ENCODE data around the gene MPHOSPH8. TPM values are rescaled to one million over a fixed set of nuclear protein-coding genes. Genes with fewer than 3 reads are reported as not detected.

MPHOSPH8 gene
- total RNA-seq, 4 donors from 2014 or later: 25.8 to 62.7 (median 48.6) TPM

DNA sequence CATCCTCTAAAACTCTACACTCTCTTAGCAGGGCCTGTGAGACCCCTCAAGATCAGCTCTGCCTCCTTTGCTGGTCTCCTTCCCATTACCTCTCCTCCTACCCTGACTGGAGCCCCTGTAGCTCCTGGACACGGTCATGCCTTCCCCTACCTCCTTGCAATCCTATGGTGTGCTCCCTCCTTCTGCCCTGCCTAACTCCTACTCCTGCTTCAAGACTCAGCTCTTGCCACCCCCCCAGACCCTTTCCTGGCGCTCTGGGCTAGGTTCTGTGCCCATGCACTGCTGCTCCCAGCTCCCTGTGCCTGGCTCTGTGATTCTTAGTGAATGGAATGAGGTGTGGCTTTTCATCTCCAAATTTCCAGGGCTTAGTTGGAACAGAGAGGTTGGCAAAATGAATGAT, 44.1 kb upstream of the MPHOSPH8 start:
- Histone ChIP-seq H3K36me3 (no peaks in the 10 kb centered on the region), H3K27me3 (no peaks in the 10 kb centered on the region), H3K27ac (no peak overlapping the region), H3K4me1 (no peaks in the 10 kb centered on the region), H3K4me3 (no peak overlapping the region), H3K9me3 (no peaks in the 10 kb centered on the region)
- WGBS, 2 donors (ENCODE audit: low coverage in 1 of 2): 75% methylated on average over 2 of the region's 2 CpGs; no CpG with 5 or more reads in 1 of the 2 donors
- TF ChIP-seq POLR2AphosphoS5 (IDR thresholded peaks at IDR 0.05) (no peak), POLR2A (IDR thresholded peaks at IDR 0.05) (no peak), CTCF (IDR thresholded peaks at IDR 0.05) (no peak)
- in situ Hi-C loops (cut with MboI; ENCODE audit: low pct_ligation_motif_present in 1 of 4, low pct_unique_long_range_greater_than_20kb in 1 of 4, low sequenced_read_pairs in 3 of 4): no loop called here
- DNase-seq: no peak
- intact Hi-C loops (cut with DNase I; ENCODE audit: low total_unique reads): no loop called here

DNA sequence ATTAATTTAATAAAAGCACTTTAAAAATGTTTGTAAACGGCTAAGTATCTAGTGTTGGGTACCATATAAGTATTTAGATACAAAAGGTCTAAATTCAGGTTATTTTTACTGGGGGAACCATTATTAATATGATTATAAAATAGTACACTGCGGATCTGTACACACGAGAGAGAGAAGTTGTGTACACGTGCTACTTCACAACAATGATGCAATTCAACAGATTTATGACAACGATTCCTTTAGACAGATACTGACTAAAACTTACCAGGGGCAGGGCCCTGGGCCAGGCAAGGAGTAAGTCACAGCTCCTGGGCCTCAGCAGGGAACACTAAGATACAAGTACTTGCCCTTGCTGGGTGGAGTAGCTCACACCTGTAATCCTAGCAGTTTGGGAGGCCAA, 43.0 kb upstream of the MPHOSPH8 start:
- TF ChIP-seq CTCF (IDR thresholded peaks at IDR 0.05) (no peak), POLR2AphosphoS5 (IDR thresholded peaks at IDR 0.05) (no peak), POLR2A (IDR thresholded peaks at IDR 0.05) (no peak), EP300 (IDR thresholded peaks at IDR 0.05; ENCODE audit: low read depth) (no peak)
- WGBS, 2 donors (ENCODE audit: low coverage in 1 of 2): 80 to 85% methylated on average over 5 of the region's 5 CpGs
- no peak overlapping the region for H3K4me3 ChIP-seq
- intact Hi-C loops (cut with DNase I; ENCODE audit: low total_unique reads) (no loop called here), in situ Hi-C loops (cut with MboI; ENCODE audit: low pct_ligation_motif_present in 1 of 4, low pct_unique_long_range_greater_than_20kb in 1 of 4, low sequenced_read_pairs in 3 of 4) (no loop called here)
- H3K9me3 ChIP-seq: no peaks in the 10 kb centered on the region
- no peak for DNase-seq
- no peaks in the 10 kb centered on the region for H3K36me3 ChIP-seq
- no peaks in the 10 kb centered on the region for H3K27me3 ChIP-seq
- no peaks in the 10 kb centered on the region for H3K4me1 ChIP-seq
- no peak overlapping the region for H3K27ac ChIP-seq

DNA sequence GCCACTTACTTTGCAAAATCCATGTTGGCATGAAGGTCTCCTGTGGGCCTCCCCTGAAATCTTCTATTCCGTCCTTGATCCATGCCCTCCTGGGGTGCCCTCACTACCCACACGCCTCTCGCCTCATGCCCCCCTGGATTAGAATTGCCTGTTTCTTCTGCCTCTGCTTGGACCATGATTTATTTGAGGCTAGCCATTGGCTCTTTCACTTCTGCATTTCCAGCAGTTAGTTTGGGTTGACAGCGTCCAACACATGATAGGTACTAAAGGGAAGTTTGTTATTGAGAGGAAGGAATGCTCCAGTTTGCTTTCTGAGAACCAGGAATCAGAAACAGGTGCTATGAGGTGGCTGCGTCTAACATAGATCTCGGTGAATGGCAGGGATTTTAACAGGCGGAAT, 41.6 kb upstream of the MPHOSPH8 start:
- H3K36me3 ChIP-seq: no peaks in the 10 kb centered on the region
- no peak overlapping the region for H3K27ac ChIP-seq
- H3K9me3 ChIP-seq: no peaks in the 10 kb centered on the region
- no peak for DNase-seq
- in situ Hi-C loops (cut with MboI; ENCODE audit: low pct_ligation_motif_present in 1 of 4, low pct_unique_long_range_greater_than_20kb in 1 of 4, low sequenced_read_pairs in 3 of 4): no loop called here
- H3K4me3 ChIP-seq: no peak overlapping the region
- intact Hi-C loops (cut with DNase I; ENCODE audit: low total_unique reads): no loop called here
- no peak for TF ChIP-seq EP300 (IDR thresholded peaks at IDR 0.05; ENCODE audit: low read depth)
- no peak for TF ChIP-seq CTCF (IDR thresholded peaks at IDR 0.05)
- TF ChIP-seq POLR2AphosphoS5 (IDR thresholded peaks at IDR 0.05): no peak
- WGBS, 2 donors (ENCODE audit: low coverage in 1 of 2): 81 to 96% methylated on average over 4 to 7 of the region's 7 CpGs
- H3K27me3 ChIP-seq: no peaks in the 10 kb centered on the region
- H3K4me1 ChIP-seq: no peaks in the 10 kb centered on the region

DNA sequence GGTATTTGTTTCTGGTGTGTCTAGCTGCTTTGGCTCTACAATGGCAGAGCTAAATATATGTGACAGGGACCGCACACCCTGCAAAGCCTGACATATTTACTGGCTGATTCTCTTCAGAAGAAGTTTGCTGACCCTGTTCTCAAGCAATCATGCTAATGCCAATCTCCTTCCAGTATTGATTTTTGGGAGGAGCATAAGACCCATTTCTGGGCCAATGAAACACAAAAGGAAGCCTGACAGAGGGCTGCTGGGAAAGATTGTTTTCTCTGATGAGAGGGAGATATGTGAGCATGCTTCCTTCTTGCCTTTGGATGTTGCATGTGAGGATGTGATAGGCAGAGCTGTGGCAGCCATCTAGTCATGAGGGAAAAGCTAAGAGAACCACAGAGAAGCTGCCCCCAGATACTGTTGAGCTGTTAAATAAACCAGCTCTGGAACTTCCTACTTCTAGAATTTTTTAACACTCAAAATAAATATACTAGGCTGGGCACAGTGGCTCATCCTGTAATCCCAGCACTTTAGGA, 40.7 kb upstream of the MPHOSPH8 start:
- 93% methylated on average over 1 of the region's 1 CpG; no CpG with 5 or more reads in 1 of the 2 donors for WGBS, 2 donors (ENCODE audit: low coverage in 1 of 2)
- TF ChIP-seq POLR2AphosphoS5 (IDR thresholded peaks at IDR 0.05): no peak
- no peak for TF ChIP-seq POLR2A (IDR thresholded peaks at IDR 0.05)
- TF ChIP-seq CTCF (IDR thresholded peaks at IDR 0.05): no peak
- TF ChIP-seq EP300 (IDR thresholded peaks at IDR 0.05; ENCODE audit: low read depth): no peak

More for the DNA sequence above, 40.7 kb upstream of the MPHOSPH8 start:
- in situ Hi-C loops (cut with MboI; ENCODE audit: low pct_ligation_motif_present in 1 of 4, low pct_unique_long_range_greater_than_20kb in 1 of 4, low sequenced_read_pairs in 3 of 4): no loop called here
- no peaks in the 10 kb centered on the region for H3K27me3 ChIP-seq
- no peak for DNase-seq
- H3K36me3 ChIP-seq: no peaks in the 10 kb centered on the region
- no peak overlapping the region for H3K27ac ChIP-seq
- H3K4me3 ChIP-seq: no peak overlapping the region
- intact Hi-C loops (cut with DNase I; ENCODE audit: low total_unique reads): no loop called here
- H3K4me1 ChIP-seq: no peaks in the 10 kb centered on the region
- H3K9me3 ChIP-seq: no peaks in the 10 kb centered on the region

All from transverse colon (tissue), 4 donors.